ENCODE measurements around the gene IRGC. TPM values are rescaled to one million over a fixed set of nuclear protein-coding genes. Genes with fewer than 3 reads are reported as not detected.

Gene IRGC
- total and polyA plus RNA-seq, 11 donors = not detected

DNA sequence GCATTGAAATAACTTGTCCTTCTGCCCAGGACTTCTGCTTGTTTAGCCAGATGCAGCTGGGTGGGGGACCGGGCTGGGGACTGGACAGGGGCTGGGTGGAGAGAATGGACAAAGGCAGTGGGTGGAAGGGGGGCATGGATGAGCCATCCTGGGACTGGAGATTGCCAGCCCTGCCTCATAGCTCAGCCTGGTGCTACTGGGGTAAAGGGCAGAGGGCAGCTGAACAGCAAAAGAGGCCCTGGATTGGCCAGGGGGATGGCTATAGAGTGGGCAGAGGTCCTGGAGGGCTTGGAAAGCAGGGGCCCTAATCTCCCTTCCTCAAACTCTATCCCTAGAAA lies 28.2 kb upstream of the IRGC start:
- Histone ChIP-seq H3K9me3 (peaks cover 0 to 28% (median 19%) of the 10 kb centered on the region in 12 donors), H3K4me3 (no peak overlapping the region), H3K27me3 (no peaks in the 10 kb centered on the region), H3K27ac (no peak overlapping the region), H3K4me1 (peaks cover 0 to 6% (median 0%) of the 10 kb centered on the region in 12 donors), H3K36me3 (no peaks in the 10 kb centered on the region)
- ATAC-seq = no peak
- no peak for DNase-seq
- 63 to 100% (median 72%) methylated on average over 1 of the region's 1 CpG for WGBS, 4 donors
- TF ChIP-seq POLR2A (IDR thresholded peaks at IDR 0.05) (no peak), CTCF (IDR thresholded peaks at IDR 0.05) (no peak)
- intact Hi-C loops (cut with DNase I) = no loop called here

GRCh38 chr19:43688059-43688701 lies 27.7 kb upstream of the IRGC start:
- Histone ChIP-seq H3K36me3 (no peaks in the 10 kb centered on the region), H3K4me3 (no peak overlapping the region), H3K4me1 (peaks cover 0 to 6% (median 0%) of the 10 kb centered on the region in 12 donors), H3K27ac (no peak overlapping the region), H3K9me3 (peaks cover 0 to 30% (median 20%) of the 10 kb centered on the region in 12 donors), H3K27me3 (no peaks in the 10 kb centered on the region)
- no peak for ATAC-seq
- intact Hi-C loops (cut with DNase I) = no loop called here
- DNase-seq = no peak
- WGBS, 4 donors = 82 to 95% (median 85%) methylated on average over 10 of the region's 10 CpGs
- TF ChIP-seq CTCF (IDR thresholded peaks at IDR 0.05) (no peak), POLR2A (IDR thresholded peaks at IDR 0.05) (no peak)

GRCh38 chr19:43690444-43690843 lies 25.4 kb upstream of the IRGC start:
- Histone ChIP-seq H3K4me3 (no peak overlapping the region), H3K36me3 (no peaks in the 10 kb centered on the region), H3K27ac (no peak overlapping the region), H3K9me3 (peaks cover 0 to 30% (median 20%) of the 10 kb centered on the region in 12 donors), H3K27me3 (no peaks in the 10 kb centered on the region), H3K4me1 (peaks cover 0 to 6% (median 0%) of the 10 kb centered on the region in 12 donors)
- 56 to 66% (median 61%) methylated on average over 3 of the region's 3 CpGs for WGBS, 4 donors
- intact Hi-C loops (cut with DNase I) = no loop called here
- TF ChIP-seq POLR2A (IDR thresholded peaks at IDR 0.05) = no peak
- DNase-seq (no peak), ATAC-seq (no peak)

GRCh38 chr19:43690890-43691289 lies 25.0 kb upstream of the IRGC start:
- 85 to 93% (median 90%) methylated on average over 3 of the region's 3 CpGs for WGBS, 4 donors
- Histone ChIP-seq H3K36me3 (no peaks in the 10 kb centered on the region), H3K27me3 (no peaks in the 10 kb centered on the region), H3K27ac (no peak overlapping the region), H3K4me1 (peaks cover 0 to 6% (median 0%) of the 10 kb centered on the region in 12 donors), H3K4me3 (no peak overlapping the region), H3K9me3 (peaks cover 0 to 31% (median 21%) of the 10 kb centered on the region in 12 donors)
- intact Hi-C loops (cut with DNase I) = no loop called here
- no peak for ATAC-seq
- DNase-seq = no peak
- TF ChIP-seq CTCF (IDR thresholded peaks at IDR 0.05) (no peak), POLR2A (IDR thresholded peaks at IDR 0.05) (no peak)

GRCh38 chr19:43691755-43692154 lies 24.1 kb upstream of the IRGC start:
- DNase-seq = no peak
- Histone ChIP-seq H3K36me3 (no peaks in the 10 kb centered on the region), H3K4me3 (no peak overlapping the region), H3K9me3 (peaks cover 0 to 38% (median 22%) of the 10 kb centered on the region in 12 donors), H3K27ac (no peak overlapping the region), H3K27me3 (no peaks in the 10 kb centered on the region), H3K4me1 (peaks cover 0 to 6% (median 0%) of the 10 kb centered on the region in 12 donors)
- WGBS, 4 donors = 84 to 89% (median 89%) methylated on average over 5 of the region's 5 CpGs
- intact Hi-C loops (cut with DNase I) = no loop called here
- no peak for ATAC-seq
- TF ChIP-seq POLR2A (IDR thresholded peaks at IDR 0.05) (no peak), CTCF (IDR thresholded peaks at IDR 0.05) (no peak)

Measured in heart left ventricle (tissue), 16 donors.